GM12801 (cell line): Measurements from ENCODE around the gene CHST9.

ENCODE experiments used
- TF ChIP-seq, protein P1 (sequence below): IDR thresholded peaks from one replicate; pipeline ENCODE4 v1.5.1; 2011; ENCODE audit warnings: control low read depth; ENCODE audit not compliant: insufficient read length; ENCODE audit errors: extremely low read depth

Gene CHST9

DNA sequence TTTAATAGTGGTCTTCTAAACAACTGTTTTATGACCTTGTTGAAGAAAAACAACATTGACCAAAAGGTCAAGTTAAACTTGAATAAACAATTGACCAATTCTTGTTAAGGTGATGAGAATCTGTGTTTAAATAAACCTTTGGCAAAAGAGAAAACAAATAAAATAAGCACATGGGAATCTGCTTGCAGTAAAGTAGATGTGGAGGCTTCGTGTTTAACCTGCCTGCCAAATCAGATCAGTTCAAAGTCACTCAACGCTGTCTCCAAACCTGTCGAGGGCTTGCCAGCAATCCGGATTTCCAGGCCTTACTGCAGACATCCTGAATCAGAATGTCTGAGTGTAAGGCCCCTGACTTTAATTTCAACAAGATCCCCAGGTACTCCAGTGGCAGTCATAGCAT lies 264.5 kb downstream of the CHST9 start:
- TF ChIP-seq, protein P1, sequence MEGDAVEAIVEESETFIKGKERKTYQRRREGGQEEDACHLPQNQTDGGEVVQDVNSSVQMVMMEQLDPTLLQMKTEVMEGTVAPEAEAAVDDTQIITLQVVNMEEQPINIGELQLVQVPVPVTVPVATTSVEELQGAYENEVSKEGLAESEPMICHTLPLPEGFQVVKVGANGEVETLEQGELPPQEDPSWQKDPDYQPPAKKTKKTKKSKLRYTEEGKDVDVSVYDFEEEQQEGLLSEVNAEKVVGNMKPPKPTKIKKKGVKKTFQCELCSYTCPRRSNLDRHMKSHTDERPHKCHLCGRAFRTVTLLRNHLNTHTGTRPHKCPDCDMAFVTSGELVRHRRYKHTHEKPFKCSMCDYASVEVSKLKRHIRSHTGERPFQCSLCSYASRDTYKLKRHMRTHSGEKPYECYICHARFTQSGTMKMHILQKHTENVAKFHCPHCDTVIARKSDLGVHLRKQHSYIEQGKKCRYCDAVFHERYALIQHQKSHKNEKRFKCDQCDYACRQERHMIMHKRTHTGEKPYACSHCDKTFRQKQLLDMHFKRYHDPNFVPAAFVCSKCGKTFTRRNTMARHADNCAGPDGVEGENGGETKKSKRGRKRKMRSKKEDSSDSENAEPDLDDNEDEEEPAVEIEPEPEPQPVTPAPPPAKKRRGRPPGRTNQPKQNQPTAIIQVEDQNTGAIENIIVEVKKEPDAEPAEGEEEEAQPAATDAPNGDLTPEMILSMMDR: no peak

DNA sequence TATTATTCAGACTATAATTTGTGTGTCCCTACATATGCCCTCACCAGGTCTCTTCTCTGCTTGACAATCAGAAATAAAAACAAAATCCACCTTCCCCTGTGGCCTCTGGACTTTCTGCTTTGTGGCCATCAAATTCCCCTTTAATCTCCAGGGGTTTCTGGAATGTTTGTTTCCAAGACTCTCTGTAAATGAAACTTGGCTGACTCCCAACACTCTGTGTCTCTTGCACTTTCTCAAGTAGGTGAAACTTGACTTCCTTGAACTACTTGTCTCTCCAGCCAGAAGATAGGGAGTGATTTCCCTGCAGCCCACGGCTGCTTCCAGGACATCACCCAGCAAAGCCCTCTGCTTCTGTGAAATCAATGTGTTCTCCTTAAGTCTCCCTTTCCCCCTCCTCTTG lies 265.5 kb downstream of the CHST9 start:
- TF ChIP-seq, protein P1: no peak

DNA sequence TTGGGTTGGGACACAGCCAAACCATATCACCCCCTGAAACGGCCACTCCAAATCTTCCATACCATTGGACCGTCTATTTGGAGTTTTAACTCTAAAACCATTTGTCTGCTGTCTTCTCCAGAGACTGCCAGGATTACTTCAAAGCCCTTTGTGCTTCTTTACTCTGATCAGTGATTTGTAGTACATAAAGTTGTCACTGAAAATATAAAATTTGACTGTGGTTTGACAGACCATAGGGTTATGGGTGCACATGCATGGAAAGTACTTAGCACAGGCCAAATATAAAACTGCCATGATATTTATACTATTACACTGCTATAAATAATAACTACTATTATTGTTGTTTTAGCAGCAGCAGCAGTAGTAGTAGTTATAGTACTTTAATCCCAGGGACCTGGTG lies 265.9 kb downstream of the CHST9 start:
- TF ChIP-seq, protein P1: no peak

DNA sequence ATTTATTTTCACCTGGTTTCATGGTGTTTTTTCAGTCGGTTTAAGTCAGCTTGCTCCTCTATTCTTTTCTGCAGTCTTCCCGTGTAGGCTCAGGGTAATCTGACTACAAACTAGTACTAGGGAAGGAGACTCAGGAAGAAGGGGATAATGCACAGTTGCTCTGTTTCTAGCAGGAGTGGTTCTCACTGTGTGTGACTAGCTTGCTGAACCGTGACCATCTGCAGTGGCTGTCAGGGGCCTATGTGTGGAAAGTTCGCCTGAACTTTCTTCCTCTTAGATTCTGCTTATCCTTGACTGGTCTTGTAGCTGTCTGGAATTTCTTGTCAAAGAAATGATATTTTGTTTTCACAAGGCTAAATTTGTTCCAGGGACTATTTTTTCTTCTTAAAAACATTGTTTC lies 273.3 kb downstream of the CHST9 start:
- TF ChIP-seq, protein P1: no peak

DNA sequence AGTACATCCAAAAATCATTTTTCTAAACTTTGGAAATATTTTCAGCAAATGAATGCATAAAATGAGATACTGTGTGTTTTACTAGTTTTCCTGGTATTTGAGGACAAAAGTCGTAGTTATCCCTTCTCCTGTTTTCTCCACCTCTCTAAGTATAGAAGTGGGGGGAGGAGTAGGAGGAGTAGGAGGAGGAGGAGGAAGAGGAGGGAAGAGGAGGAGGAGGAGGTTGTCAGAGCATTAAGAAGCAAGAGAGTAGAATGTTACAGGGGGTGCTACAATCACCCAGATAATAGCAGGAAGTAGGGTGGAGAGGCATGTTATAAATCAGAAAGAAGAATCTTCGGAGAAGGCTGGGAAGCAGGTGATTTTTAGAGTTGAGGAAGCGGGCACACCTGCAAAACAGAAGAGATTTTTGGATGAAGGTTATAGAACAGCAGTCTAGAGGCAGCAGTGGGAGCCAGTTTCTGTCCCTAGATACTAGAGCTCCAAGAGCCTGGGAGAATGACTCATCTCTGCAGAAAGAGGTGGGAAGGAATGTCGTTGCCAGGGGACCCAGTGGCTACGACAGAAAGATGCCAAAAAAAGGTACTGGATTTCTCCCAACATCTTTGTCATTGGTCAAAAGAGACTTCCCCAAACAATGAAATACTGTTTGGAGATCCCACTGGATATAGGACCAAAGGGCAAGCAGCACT lies 275.4 kb downstream of the CHST9 start:
- TF ChIP-seq, protein P1: no peak

DNA sequence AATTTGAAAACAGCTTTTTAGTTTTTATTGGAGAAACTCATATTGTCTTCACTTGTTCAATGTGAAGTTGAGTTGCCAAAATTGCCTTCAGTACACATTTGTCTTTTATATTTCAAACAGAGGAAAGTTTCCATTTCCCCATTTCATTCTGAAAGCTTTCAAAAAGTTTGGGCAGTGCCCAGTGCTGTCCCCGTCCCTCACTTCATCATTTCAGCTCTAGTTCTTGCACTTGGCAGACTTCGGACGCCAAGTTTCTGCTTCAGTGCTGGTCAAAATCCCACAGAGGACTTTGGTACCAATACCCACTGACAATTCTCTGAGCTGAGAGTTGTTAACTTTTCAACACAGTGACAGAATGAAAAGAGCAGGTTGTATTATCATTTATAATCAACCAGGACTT lies 276.2 kb downstream of the CHST9 start:
- TF ChIP-seq, protein P1: no peak

DNA sequence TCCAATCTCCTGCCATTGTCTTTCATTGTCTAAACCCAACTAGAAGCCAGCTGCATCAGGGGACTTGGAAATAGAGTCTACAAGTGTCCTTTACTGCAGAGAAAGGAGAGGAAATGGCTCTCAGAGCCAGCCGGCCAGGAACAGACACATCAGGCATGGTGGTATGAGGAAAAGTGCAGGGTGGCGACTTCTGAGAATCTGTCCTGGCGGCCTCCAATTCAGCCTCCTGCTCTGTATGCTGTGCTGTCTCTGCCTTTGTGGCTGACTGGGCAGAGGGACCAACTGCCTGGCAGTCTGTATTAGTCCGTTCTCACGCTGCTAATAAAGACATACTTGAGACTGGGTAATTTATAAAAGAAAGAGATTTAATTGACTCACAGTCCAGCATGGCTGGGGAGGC lies 282.8 kb downstream of the CHST9 start:
- TF ChIP-seq, protein P1: no peak
